Cardiac muscle cell (in vitro differentiated cells and primary cell): ENCODE measurements around the gene KLK2. TPM values are rescaled to one million over a fixed set of nuclear protein-coding genes. Genes with fewer than 3 reads are reported as not detected.

Experiments used
- DNase-seq, 2 donors: peaks; one replicate each; pipeline versions ENCODE4 v3.0.0 to v3.0.0-alpha.2; 2010 to 2017; ENCODE audit warnings: low read depth in 1 of 2, low spot score in 1 of 2
- H3K27ac ChIP-seq: fragments of 200-600 bp; sonication (generic); 2 replicates; pipeline ENCODE4 v1.5.1; 2016
- H3K27me3 ChIP-seq: fragments of 200-600 bp; sonication (generic); 2 replicates; pipeline ENCODE4 v1.6.0; 2016; ENCODE audit warnings: control low read depth
- H3K36me3 ChIP-seq: fragments of 200-600 bp; sonication (generic); 2 replicates; pipeline ENCODE4 v1.5.1; 2016; ENCODE audit warnings: control low read depth
- H3K4me1 ChIP-seq: fragments of 200-600 bp; sonication (generic); 2 replicates; pipeline ENCODE4 v1.8.1; 2017; ENCODE audit warnings: low read depth, mild to moderate bottlenecking, mixed run types
- H3K4me3 ChIP-seq: fragments of 200-600 bp; sonication (generic); 2 replicates; pipeline ENCODE4 v1.5.1; 2016; ENCODE audit warnings: mild to moderate bottlenecking
- H3K9me3 ChIP-seq: fragments of 200-600 bp; sonication (generic); 2 replicates; pipeline ENCODE4 v1.5.1; 2017; ENCODE audit warnings: low read depth, mild to moderate bottlenecking, control low read depth
- CTCF ChIP-seq: IDR thresholded peaks from 2 replicates; pipeline ENCODE4 v1.5.1; 2012; ENCODE audit warnings: low read depth, mild to moderate bottlenecking, low read length
- polyA plus RNA-seq: library from polyadenylated mRNA; unstranded; fragments of >200 nt; fragmentation: Nextera tagmentation; extraction: Ambion mirVana; gene quantifications from 2 replicates; pipeline ENCODE4 v1.2.1, GENCODE V29; 2016
- total RNA-seq: library from RNA; depleted of rRNA; stranded (reverse); fragments of >200 nt; gene quantifications from 2 replicates; pipeline ENCODE4 v1.2.3, GENCODE V29; 2016

The KLK2 gene
- total and polyA plus RNA-seq, 2 experiments from 2014 or later: not detected

- Histone ChIP-seq H3K27ac (no peak overlapping the region), H3K4me3 (no peak overlapping the region), H3K27me3 (peaks cover 41% of the 10 kb centered on the region), H3K36me3 (no peaks in the 10 kb centered on the region), H3K9me3 (no peaks in the 10 kb centered on the region), H3K4me1 (no peaks in the 10 kb centered on the region)
- DNase-seq: no peak
- TF ChIP-seq CTCF: no peak
These were observed 31.1 kb upstream of the KLK2 start for GRCh38 chr19:50842130-50842529.

- Histone ChIP-seq H3K9me3 (no peaks in the 10 kb centered on the region), H3K27me3 (peaks cover 41% of the 10 kb centered on the region), H3K27ac (no peak overlapping the region), H3K36me3 (no peaks in the 10 kb centered on the region), H3K4me3 (no peak overlapping the region), H3K4me1 (no peaks in the 10 kb centered on the region)
- TF ChIP-seq CTCF: no peak
- DNase-seq: no peak
These were observed 30.0 kb upstream of the KLK2 start for GRCh38 chr19:50843205-50843604.

GRCh38 chr19:50843701-50844221, 29.5 kb upstream of the KLK2 start:
- Histone ChIP-seq H3K36me3 (no peaks in the 10 kb centered on the region), H3K4me1 (no peaks in the 10 kb centered on the region), H3K27ac (no peak overlapping the region), H3K4me3 (no peak overlapping the region), H3K9me3 (no peaks in the 10 kb centered on the region), H3K27me3 (peaks cover 44% of the 10 kb centered on the region)
- no peak for DNase-seq
- TF ChIP-seq CTCF: no peak

- no peak overlapping the region for H3K27ac ChIP-seq
- H3K27me3 ChIP-seq: peaks cover 44% of the 10 kb centered on the region
- H3K9me3 ChIP-seq: no peaks in the 10 kb centered on the region
- no peaks in the 10 kb centered on the region for H3K36me3 ChIP-seq
- no peak overlapping the region for H3K4me3 ChIP-seq
- no peak for TF ChIP-seq CTCF
- no peaks in the 10 kb centered on the region for H3K4me1 ChIP-seq
- DNase-seq: no peak
These were observed 28.8 kb upstream of the KLK2 start for GRCh38 chr19:50844296-50844935.

GRCh38 chr19:50850738-50851137, 22.5 kb upstream of the KLK2 start:
- Histone ChIP-seq H3K27ac (no peak overlapping the region), H3K4me3 (no peak overlapping the region), H3K27me3 (peaks cover 18% of the 10 kb centered on the region), H3K36me3 (no peaks in the 10 kb centered on the region), H3K4me1 (no peaks in the 10 kb centered on the region), H3K9me3 (no peaks in the 10 kb centered on the region)
- no peak for TF ChIP-seq CTCF
- no peak for DNase-seq
